Thoracic aorta (tissue), 2 donors: ENCODE measurements around the gene DOHH. TPM values are rescaled to one million over a fixed set of nuclear protein-coding genes. Genes with fewer than 3 reads are reported as not detected.

ENCODE experiments used
- ATAC-seq: fragments of 150-250 bp; one replicate; pipeline ENCODE4 v1.8.0; 2017; ENCODE audit warnings: low read depth; ENCODE audit not compliant: insufficient number of reproducible peaks, low FRiP score
- DNase-seq: peaks from one replicate; pipeline ENCODE4 v3.0.0-alpha.2; 2020; ENCODE audit warnings: low spot score
- H3K27ac ChIP-seq, 2 donors: fragments of 200-600 bp; sonication (generic); 1 replicate in 1 of 2; 2 replicates in 1 of 2; pipeline ENCODE4 v1.5.1; 2016; ENCODE audit warnings: mild to moderate bottlenecking in 2 of 2, moderate library complexity in 2 of 2
- H3K27me3 ChIP-seq: fragments of 200-600 bp; sonication (generic); replicated peaks from 2 replicates; pipeline ENCODE4 v1.6.0; 2016; ENCODE audit warnings: mild to moderate bottlenecking; ENCODE audit not compliant: insufficient read depth
- H3K36me3 ChIP-seq: fragments of 200-600 bp; sonication (generic); one replicate; pipeline ENCODE4 v1.5.1; 2016
- H3K4me1 ChIP-seq, 2 donors: fragments of 200-600 bp; sonication (generic); 1 replicate in 1 of 2; 2 replicates in 1 of 2; pipeline versions ENCODE4 v1.5.1 to v1.6.0; 2016; ENCODE audit warnings: low read depth in 2 of 2, mild to moderate bottlenecking in 1 of 2; ENCODE audit not compliant: control insufficient read depth in 1 of 2
- H3K4me3 ChIP-seq: fragments of 200-600 bp; sonication (generic); 2 replicates; pipeline ENCODE4 v1.5.1; 2016; ENCODE audit warnings: mild to moderate bottlenecking
- H3K9me3 ChIP-seq: fragments of 200-600 bp; sonication (generic); 2 replicates; pipeline ENCODE4 v1.5.1; 2016
- total RNA-seq, 2 donors: library from RNA; depleted of rRNA; stranded (reverse); fragments of >200 nt; gene quantifications; one replicate each; pipeline versions ENCODE4 v1.1.0 to v1.2.3, GENCODE V29; 2016
- TF ChIP-seq, protein P1 (sequence below): fragments of 200-600 bp; sonication (generic); IDR thresholded peaks from one replicate; pipeline ENCODE4 v1.5.1; 2019; ENCODE audit warnings: antibody characterized with exemption

DOHH gene
- total RNA-seq, 2 donors from 2014 or later, result 22.0 to 24.2 TPM

DNA sequence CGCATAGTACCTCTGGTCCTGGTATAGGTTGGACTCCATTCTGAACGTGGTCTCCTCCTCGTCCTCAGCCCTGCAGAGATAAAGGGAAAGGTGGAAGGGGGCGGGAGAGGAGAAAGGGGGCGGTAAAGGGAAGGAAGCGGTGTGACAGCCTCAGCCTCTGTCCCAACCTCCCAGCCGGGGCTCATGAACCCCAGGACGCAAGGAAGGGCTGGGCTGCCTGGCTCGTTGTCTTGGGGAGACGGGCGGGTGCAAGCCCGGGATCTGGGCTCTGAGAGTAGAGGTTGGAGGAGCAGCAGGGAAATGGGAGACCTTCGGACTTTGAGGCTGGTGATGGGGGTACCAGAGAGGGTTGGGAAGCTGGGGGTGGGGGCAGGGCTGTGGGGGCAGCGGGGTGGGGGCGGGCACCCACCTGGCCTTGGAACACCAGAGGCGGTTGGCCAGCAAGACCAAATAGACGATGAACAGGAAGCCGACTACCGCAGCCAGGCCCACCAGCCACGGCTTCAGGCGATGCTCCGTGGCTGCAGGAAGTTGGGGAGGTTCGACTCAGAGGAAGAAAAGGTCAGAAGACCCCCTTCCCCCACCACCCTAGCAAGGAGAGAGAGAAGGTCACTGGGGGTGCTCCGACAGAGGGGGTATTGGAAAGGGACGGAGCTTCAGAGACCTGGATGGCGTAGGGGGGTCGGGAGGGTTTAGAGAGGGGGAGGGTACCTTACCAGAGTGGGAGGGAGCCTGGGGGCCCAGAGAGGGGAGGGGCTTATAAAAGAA lies 21.9 kb downstream of the DOHH start:
- Histone ChIP-seq H3K4me3 (no peak overlapping the region), H3K27me3 (no peaks in the 10 kb centered on the region), H3K36me3 (no peaks in the 10 kb centered on the region), H3K4me1 (no peaks in the 10 kb centered on the region), H3K9me3 (no peaks in the 10 kb centered on the region), H3K27ac (no peak overlapping the region)
- no peak for DNase-seq
- no peak for ATAC-seq
- TF ChIP-seq, protein P1, sequence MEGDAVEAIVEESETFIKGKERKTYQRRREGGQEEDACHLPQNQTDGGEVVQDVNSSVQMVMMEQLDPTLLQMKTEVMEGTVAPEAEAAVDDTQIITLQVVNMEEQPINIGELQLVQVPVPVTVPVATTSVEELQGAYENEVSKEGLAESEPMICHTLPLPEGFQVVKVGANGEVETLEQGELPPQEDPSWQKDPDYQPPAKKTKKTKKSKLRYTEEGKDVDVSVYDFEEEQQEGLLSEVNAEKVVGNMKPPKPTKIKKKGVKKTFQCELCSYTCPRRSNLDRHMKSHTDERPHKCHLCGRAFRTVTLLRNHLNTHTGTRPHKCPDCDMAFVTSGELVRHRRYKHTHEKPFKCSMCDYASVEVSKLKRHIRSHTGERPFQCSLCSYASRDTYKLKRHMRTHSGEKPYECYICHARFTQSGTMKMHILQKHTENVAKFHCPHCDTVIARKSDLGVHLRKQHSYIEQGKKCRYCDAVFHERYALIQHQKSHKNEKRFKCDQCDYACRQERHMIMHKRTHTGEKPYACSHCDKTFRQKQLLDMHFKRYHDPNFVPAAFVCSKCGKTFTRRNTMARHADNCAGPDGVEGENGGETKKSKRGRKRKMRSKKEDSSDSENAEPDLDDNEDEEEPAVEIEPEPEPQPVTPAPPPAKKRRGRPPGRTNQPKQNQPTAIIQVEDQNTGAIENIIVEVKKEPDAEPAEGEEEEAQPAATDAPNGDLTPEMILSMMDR, result no peak

GRCh38 chr19:3477951-3478350 lies 22.5 kb downstream of the DOHH start:
- H3K27me3 ChIP-seq, result no peaks in the 10 kb centered on the region
- no peaks in the 10 kb centered on the region for H3K9me3 ChIP-seq
- H3K27ac ChIP-seq, result no peak overlapping the region
- no peak for ATAC-seq
- TF ChIP-seq, protein P1, result no peak
- H3K36me3 ChIP-seq, result no peaks in the 10 kb centered on the region
- no peak for DNase-seq
- H3K4me1 ChIP-seq, result peaks cover 0 to under 1% of the 10 kb centered on the region in 2 donors
- no peak overlapping the region for H3K4me3 ChIP-seq

DNA sequence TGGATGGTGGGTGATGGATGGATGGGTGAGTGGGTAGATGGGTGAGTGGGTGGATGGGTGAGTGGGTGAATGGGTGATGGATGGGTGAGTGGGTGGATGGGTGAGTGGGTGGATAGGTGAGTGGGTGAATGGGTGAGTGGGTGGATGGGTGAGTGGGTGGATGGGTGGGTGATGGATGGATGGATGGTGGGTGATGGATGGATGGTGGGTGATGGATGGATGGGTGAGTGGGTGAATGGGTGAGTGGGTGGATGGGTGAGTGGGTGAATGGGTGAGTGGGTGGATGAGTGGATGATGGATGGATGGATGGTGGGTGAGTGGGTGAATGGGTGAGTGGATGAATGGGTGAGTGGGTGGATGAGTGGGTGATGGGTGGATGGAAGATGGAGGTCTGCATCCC lies 23.0 kb downstream of the DOHH start:
- Histone ChIP-seq H3K27ac (no peak overlapping the region), H3K27me3 (no peaks in the 10 kb centered on the region), H3K9me3 (no peaks in the 10 kb centered on the region), H3K4me3 (no peak overlapping the region), H3K4me1 (peaks cover 0 to 5% of the 10 kb centered on the region in 2 donors), H3K36me3 (no peaks in the 10 kb centered on the region)
- no peak for ATAC-seq
- TF ChIP-seq, protein P1, result no peak
- DNase-seq, result no peak

GRCh38 chr19:3476830-3477229 lies 23.6 kb downstream of the DOHH start:
- Histone ChIP-seq H3K4me3 (no peak overlapping the region), H3K27ac (no peak overlapping the region), H3K36me3 (no peaks in the 10 kb centered on the region), H3K27me3 (no peaks in the 10 kb centered on the region), H3K4me1 (peaks cover 5 to 11% of the 10 kb centered on the region in 2 donors), H3K9me3 (no peaks in the 10 kb centered on the region)
- TF ChIP-seq, protein P1, result no peak
- ATAC-seq (no peak), DNase-seq (no peak)

DNA sequence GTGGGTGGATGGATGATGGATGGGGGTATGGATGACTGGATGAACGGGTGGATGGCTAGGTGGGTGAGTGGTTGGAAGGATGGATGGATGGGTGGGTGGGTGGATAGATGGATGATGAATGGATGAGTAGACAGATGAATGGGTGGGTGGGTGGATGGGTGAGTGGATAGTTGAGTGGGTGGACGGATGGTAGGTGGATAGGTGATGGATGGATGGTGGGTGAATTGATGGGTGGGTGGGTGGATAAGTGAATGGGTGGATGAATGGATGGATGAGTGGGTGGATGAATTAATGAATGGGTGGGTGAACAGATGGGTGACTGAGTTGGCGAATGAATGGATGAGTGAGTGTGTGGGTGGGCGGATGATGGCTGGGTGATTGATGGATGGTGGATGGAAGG lies 25.0 kb downstream of the DOHH start:
- peaks cover 5 to 17% of the 10 kb centered on the region in 2 donors for H3K4me1 ChIP-seq
- no peak overlapping the region for H3K4me3 ChIP-seq
- H3K27ac ChIP-seq, result no peak overlapping the region
- no peak for ATAC-seq
- no peaks in the 10 kb centered on the region for H3K36me3 ChIP-seq
- TF ChIP-seq, protein P1, result no peak
- DNase-seq, result no peak
- H3K9me3 ChIP-seq, result no peaks in the 10 kb centered on the region
- no peaks in the 10 kb centered on the region for H3K27me3 ChIP-seq
